ENCODE data around the gene ATOSB. TPM values are rescaled to one million over a fixed set of nuclear protein-coding genes. Genes with fewer than 3 reads are reported as not detected.

ATOSB gene
- total RNA-seq, 1 donor = 31.1 TPM

DNA sequence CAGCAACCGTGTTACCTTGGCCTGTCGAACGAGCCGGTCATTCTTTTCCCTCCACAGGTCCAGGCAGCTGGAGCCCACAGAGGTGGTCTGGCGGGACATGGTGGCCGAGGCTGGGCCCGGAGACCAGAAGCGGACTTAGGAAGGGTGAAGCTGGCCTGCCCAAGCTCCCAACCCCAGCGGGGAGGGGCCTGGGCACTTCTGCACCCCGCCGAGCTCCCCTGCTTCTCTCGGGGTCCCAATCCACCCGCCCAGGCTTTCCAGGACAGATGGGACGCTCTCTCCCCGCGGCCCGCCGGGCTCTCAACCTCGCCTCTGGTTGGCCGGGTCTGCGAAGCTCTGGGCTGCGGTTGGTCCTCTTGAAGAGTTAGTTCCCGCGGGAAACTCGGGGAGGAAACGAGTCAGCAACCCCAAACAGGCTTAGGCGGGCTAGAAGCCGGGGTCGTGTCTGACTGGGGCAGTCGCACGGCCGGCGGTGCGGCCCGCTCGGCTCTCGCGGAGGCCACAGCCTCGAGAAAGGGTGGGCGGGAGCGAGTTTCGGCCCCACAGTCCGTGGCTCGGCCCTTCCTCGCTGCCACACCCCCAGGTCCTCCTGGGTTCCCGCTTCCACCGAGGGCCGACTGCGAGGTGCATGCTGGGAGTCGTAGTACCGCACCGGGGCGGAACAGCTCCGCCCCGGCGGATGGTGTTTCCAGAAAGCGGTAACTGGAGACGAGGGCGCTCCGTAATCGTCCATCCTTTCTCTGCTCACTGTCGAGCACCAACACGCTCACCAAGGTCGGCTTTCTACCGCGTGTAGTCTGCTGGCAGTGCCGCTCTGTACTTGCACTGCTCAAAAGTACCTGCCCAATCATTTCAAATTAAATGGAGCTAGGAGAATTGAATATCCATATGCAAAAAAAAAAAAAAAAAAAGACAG lies 36.0 kb downstream of the ATOSB start, which contains the start of gene FANCG:
TSS of gene FANCG (minus strand) at position 517 of the 916 bp plus-strand sequence. CDS start at position 99, 418 bp downstream.
- Histone ChIP-seq H2AFZ (ENCODE audit: low read length) (peak within 1 kb of the TSS; percentile 89), H3K4me2 (ENCODE audit: insufficient read depth, low read length) (peak within 1 kb of the TSS; percentile 97), H3K9me3 (ENCODE audit: low read depth, low read length) (no peaks in the 10 kb centered on the region), H3K4me3 (ENCODE audit: insufficient read depth, low read length) (peak within 1 kb of the TSS; percentile 92), H3K36me3 (ENCODE audit: insufficient read depth, low read length) (peaks cover 16% of the 10 kb centered on the region), H3K27me3 (ENCODE audit: insufficient read depth, low read length) (no peaks in the 10 kb centered on the region), H3K27ac (ENCODE audit: low read depth, low read length) (peak within 1 kb of the TSS; percentile 56), H3K79me2 (ENCODE audit: insufficient read depth, low read length) (peaks cover 27% of the 10 kb centered on the region), H3K4me1 (ENCODE audit: insufficient read depth, low read length) (peaks cover 14% of the 10 kb centered on the region), H4K20me1 (ENCODE audit: insufficient read depth, low read length) (no peaks in the 10 kb centered on the region)
- TF ChIP-seq, protein P1, sequence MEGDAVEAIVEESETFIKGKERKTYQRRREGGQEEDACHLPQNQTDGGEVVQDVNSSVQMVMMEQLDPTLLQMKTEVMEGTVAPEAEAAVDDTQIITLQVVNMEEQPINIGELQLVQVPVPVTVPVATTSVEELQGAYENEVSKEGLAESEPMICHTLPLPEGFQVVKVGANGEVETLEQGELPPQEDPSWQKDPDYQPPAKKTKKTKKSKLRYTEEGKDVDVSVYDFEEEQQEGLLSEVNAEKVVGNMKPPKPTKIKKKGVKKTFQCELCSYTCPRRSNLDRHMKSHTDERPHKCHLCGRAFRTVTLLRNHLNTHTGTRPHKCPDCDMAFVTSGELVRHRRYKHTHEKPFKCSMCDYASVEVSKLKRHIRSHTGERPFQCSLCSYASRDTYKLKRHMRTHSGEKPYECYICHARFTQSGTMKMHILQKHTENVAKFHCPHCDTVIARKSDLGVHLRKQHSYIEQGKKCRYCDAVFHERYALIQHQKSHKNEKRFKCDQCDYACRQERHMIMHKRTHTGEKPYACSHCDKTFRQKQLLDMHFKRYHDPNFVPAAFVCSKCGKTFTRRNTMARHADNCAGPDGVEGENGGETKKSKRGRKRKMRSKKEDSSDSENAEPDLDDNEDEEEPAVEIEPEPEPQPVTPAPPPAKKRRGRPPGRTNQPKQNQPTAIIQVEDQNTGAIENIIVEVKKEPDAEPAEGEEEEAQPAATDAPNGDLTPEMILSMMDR (IDR thresholded peaks at IDR 0.05; ENCODE audit: extremely low read depth, low read depth, low read length) = no peak
- peak; percentile 99 for DNase-seq (ENCODE audit: insufficient read length, low spot score, missing footprints)

DNA sequence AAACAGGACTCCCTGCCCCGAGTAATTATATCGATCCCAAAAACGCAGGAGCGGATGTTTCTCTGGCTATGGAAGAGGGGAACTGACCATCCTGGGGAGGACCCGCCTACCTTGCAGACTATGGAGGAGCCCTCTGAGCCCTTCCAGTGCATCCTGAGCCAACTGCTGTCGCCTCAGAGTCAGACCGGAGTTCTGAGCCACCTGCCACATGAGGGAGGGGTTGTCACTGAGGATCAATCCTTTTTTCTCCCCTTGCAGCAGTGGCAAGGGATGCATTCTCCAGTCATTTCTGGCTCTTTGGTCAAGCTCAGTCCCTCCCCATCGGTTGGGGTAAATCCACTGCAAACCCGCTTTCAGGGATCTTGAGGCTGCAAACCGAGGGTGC lies 36.6 kb downstream of the ATOSB start:
- peak overlapping the region; percentile 56 for H3K27ac ChIP-seq (ENCODE audit: low read depth, low read length)
- H3K4me1 ChIP-seq (ENCODE audit: insufficient read depth, low read length) = peaks cover 14% of the 10 kb centered on the region
- H3K79me2 ChIP-seq (ENCODE audit: insufficient read depth, low read length) = peaks cover 27% of the 10 kb centered on the region
- peaks cover 20% of the 10 kb centered on the region for H3K36me3 ChIP-seq (ENCODE audit: insufficient read depth, low read length)
- H3K9me3 ChIP-seq (ENCODE audit: low read depth, low read length) = no peaks in the 10 kb centered on the region
- no peak for DNase-seq (ENCODE audit: insufficient read length, low spot score, missing footprints)
- no peaks in the 10 kb centered on the region for H3K27me3 ChIP-seq (ENCODE audit: insufficient read depth, low read length)
- H4K20me1 ChIP-seq (ENCODE audit: insufficient read depth, low read length) = no peaks in the 10 kb centered on the region
- H3K4me2 ChIP-seq (ENCODE audit: insufficient read depth, low read length) = peak overlapping the region; percentile 97
- H3K4me3 ChIP-seq (ENCODE audit: insufficient read depth, low read length) = peak overlapping the region; percentile 92
- TF ChIP-seq, protein P1 (IDR thresholded peaks at IDR 0.05; ENCODE audit: extremely low read depth, low read depth, low read length) = no peak
- peak overlapping the region; percentile 89 for H2AFZ ChIP-seq (ENCODE audit: low read length)

DNA sequence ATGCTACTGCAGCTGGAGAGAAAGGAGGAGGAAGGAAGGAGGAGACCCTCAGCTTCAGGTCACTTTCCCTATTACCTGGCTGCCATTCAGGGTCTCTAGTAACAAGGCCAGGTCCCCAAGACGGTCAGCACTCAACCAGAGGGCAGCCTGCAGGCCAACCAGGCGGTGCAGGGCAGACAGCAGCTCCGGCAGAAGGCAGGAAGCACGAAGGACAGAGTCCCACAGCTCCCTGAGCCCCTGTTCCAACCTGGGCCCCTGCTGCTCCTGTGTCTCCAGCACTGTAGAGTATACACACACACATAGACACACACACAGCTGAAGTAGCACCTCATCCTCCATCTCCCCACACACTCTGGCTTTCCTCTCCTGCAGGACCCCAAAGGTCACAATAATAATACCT lies 37.6 kb downstream of the ATOSB start:
- Histone ChIP-seq H3K79me2 (ENCODE audit: insufficient read depth, low read length) (peaks cover 27% of the 10 kb centered on the region), H3K9me3 (ENCODE audit: low read depth, low read length) (no peaks in the 10 kb centered on the region), H4K20me1 (ENCODE audit: insufficient read depth, low read length) (no peaks in the 10 kb centered on the region), H3K4me3 (ENCODE audit: insufficient read depth, low read length) (no peak overlapping the region), H3K27me3 (ENCODE audit: insufficient read depth, low read length) (no peaks in the 10 kb centered on the region), H3K4me1 (ENCODE audit: insufficient read depth, low read length) (peaks cover 18% of the 10 kb centered on the region), H3K36me3 (ENCODE audit: insufficient read depth, low read length) (peaks cover 24% of the 10 kb centered on the region), H3K27ac (ENCODE audit: low read depth, low read length) (no peak overlapping the region), H3K4me2 (ENCODE audit: insufficient read depth, low read length) (peak overlapping the region; percentile 97), H2AFZ (ENCODE audit: low read length) (no peak overlapping the region)
- TF ChIP-seq, protein P1 (IDR thresholded peaks at IDR 0.05; ENCODE audit: extremely low read depth, low read depth, low read length) = no peak
- no peak for DNase-seq (ENCODE audit: insufficient read length, low spot score, missing footprints)

DNA sequence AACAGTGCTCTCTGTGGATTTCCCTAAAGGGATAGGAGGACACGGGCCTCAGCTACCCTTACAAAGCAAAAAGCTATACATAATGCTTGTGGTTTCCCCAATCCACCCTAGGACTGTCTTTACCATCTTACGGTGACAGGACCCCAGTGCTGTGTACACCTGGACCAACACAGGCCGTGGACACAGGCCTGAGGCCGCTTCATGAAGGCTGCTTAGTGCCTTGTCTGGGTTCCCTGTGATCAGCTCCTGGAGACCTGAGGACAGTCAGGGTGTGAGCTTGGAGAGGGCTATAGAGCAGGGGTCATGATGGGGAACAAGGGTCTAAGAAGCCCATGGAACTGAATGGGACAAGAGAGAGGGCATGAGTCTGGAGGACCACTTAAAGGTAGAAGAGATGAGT lies 38.8 kb downstream of the ATOSB start:
- H4K20me1 ChIP-seq (ENCODE audit: insufficient read depth, low read length) = no peaks in the 10 kb centered on the region
- no peak overlapping the region for H3K27ac ChIP-seq (ENCODE audit: low read depth, low read length)
- no peaks in the 10 kb centered on the region for H3K9me3 ChIP-seq (ENCODE audit: low read depth, low read length)
- peaks cover 22% of the 10 kb centered on the region for H3K4me1 ChIP-seq (ENCODE audit: insufficient read depth, low read length)
- no peak for DNase-seq (ENCODE audit: insufficient read length, low spot score, missing footprints)
- H3K36me3 ChIP-seq (ENCODE audit: insufficient read depth, low read length) = peaks cover 24% of the 10 kb centered on the region
- H2AFZ ChIP-seq (ENCODE audit: low read length) = no peak overlapping the region
- TF ChIP-seq, protein P1 (IDR thresholded peaks at IDR 0.05; ENCODE audit: extremely low read depth, low read depth, low read length) = no peak
- H3K27me3 ChIP-seq (ENCODE audit: insufficient read depth, low read length) = no peaks in the 10 kb centered on the region
- H3K79me2 ChIP-seq (ENCODE audit: insufficient read depth, low read length) = peaks cover 29% of the 10 kb centered on the region
- H3K4me3 ChIP-seq (ENCODE audit: insufficient read depth, low read length) = no peak overlapping the region
- H3K4me2 ChIP-seq (ENCODE audit: insufficient read depth, low read length) = no peak overlapping the region
